GM21723 (cell line): Measurements from ENCODE around the gene TBC1D3K.
"Not testable (repeated sequence)": the region's sequence is repeated elsewhere in the genome, so short reads cannot be mapped to it uniquely, and the experiment has no call there.

Experiments
- ATAC-seq: cut with Tn5 transposase; IDR thresholded peaks from one replicate; pipeline ENCODE4 v1.9.1; 2021; ENCODE audit warnings: mild to moderate bottlenecking, moderate library complexity; ENCODE audit not compliant: unreplicated experiment

The TBC1D3K gene

DNA sequence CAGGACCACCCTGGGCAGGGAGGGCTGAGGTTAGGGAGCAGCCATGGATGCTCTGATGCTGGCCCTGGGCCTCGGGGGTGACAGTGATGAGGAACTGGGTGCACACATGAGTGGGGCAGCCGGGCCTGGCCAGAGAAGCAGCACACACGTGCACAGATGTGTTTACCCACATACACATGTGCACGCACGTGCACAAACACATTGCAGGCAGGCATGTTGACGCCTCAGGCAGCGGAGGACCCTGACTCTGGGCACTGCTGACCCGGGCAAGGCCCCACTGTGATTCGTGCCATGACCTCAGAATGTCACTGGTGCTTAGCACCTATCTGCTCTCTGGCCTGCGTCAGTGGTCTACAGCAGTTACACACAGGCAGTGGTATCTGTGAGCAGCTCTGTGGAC, at the start of gene TBC1D3K:
Gene TBC1D3K, plus strand, starts transcription at position 301 of the 400 bp plus-strand sequence. CDS start 1,585 bp downstream, outside the sequence.
- ATAC-seq: not testable (repeated sequence)

GRCh38 chr17:37884516-37884915, 39.7 kb upstream of the TBC1D3K start:
- ATAC-seq: no peak

DNA sequence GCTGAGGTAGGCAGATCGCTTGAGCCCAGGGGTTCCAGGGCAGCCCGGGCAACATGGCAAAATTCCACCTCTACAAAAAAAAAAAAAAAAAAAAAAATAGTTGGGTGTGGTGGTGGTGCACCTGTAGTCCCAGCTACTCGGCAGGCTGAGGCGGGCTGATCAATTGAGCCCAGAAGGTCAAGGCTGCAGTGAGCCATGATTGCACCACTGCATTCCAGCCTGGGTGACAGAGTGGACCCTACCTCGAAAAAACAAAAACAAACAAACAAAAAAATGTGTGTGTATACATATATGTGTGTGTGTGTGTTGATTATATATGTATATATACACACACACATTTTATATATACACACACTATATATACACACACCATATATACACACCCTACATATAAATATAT, 39.1 kb upstream of the TBC1D3K start:
- no peak for ATAC-seq

DNA sequence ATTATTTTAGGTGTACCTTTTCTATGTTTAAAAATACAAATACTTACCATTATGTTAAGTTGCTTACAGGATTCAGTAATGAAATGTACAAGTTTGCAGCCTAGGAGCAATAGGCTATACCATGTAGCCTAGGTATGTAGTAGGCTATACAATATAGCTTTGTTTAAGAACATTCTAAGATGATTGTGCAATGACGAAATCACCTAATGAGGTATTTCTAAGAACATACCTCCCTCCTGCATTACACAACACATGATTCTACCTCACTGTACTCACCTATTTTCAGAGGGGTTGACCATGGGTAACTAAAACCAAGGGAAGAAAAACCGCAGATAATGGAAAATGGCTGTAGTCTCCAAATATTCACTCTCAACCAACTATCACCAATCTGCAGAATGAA, 35.3 kb upstream of the TBC1D3K start:
- no peak for ATAC-seq

DNA sequence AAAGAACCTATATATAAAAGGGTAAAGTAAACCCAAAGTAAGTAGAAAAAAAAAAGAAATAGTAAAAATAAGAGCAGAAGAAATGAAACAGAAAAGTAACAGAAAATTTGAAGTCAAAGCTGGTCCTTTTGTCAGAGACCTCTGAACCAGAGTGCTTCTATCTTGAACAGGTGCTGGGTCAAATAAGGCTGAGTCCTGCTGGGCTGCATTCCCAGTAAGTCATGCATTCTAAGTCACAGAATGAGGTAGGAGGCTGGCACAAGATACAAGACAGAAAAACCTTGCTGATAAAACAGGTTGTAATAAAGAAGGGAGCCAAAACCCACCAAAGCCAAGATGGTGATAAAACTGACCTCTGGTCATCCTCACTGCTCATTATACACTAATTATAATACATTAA, 27.3 kb upstream of the TBC1D3K start:
- not testable (repeated sequence) for ATAC-seq
